GM19239 (cell line): ENCODE results near the gene SLC29A3.
A peak's percentile ranks its signal among the peaks of the same experiment; 100 is the strongest.
"Not testable (repeated sequence)": the region's sequence is repeated elsewhere in the genome, so short reads cannot be mapped to it uniquely, and the experiment has no call there.

Experiments used
- DNase-seq: peaks from one replicate; pipeline ENCODE4 v3.0.0; 2011; ENCODE audit warnings: low spot score; ENCODE audit not compliant: insufficient read length
- FAIRE-seq: peaks from 2 replicates; lab custom pipeline; 2011; peaks lifted over from hg19 to GRCh38; lab: Jason Lieb, UNC

The SLC29A3 gene

GRCh38 chr10:71283410-71283809, 35.6 kb upstream of the SLC29A3 start:
- FAIRE-seq (no peak), DNase-seq (no peak)

GRCh38 chr10:71283876-71284275, 35.2 kb upstream of the SLC29A3 start:
- FAIRE-seq: no peak
- no peak for DNase-seq

- FAIRE-seq (no peak), DNase-seq (no peak)
Measured at GRCh38 chr10:71284544-71285179, 34.4 kb upstream of the SLC29A3 start.

GRCh38 chr10:71285180-71285545, 33.9 kb upstream of the SLC29A3 start:
- DNase-seq (peak; percentile 71), FAIRE-seq (peak; percentile 87)

- FAIRE-seq (no peak), DNase-seq (no peak)
Measured at GRCh38 chr10:71285986-71286385, 33.1 kb upstream of the SLC29A3 start.

GRCh38 chr10:71286521-71287294, 32.4 kb upstream of the SLC29A3 start:
- DNase-seq (no peak), FAIRE-seq (no peak)

GRCh38 chr10:71287456-71287855, 31.6 kb upstream of the SLC29A3 start:
- DNase-seq (no peak), FAIRE-seq (no peak)

GRCh38 chr10:71288461-71288860, 30.6 kb upstream of the SLC29A3 start:
- DNase-seq: no peak
- no peak for FAIRE-seq

- no peak for FAIRE-seq
- DNase-seq: no peak
Measured at GRCh38 chr10:71289421-71290130, 29.5 kb upstream of the SLC29A3 start.

GRCh38 chr10:71290331-71290730, 28.7 kb upstream of the SLC29A3 start:
- DNase-seq (no peak), FAIRE-seq (no peak)

- DNase-seq: no peak
- FAIRE-seq: no peak
Measured at GRCh38 chr10:71290806-71291527, 28.1 kb upstream of the SLC29A3 start.

- no peak for DNase-seq
- no peak for FAIRE-seq
Measured at GRCh38 chr10:71291528-71291900, 27.5 kb upstream of the SLC29A3 start.

- DNase-seq (no peak), FAIRE-seq (no peak)
Measured at GRCh38 chr10:71292624-71293445, 26.2 kb upstream of the SLC29A3 start.

GRCh38 chr10:71293446-71294084, 25.5 kb upstream of the SLC29A3 start:
- DNase-seq: no peak
- no peak for FAIRE-seq

GRCh38 chr10:71294091-71294561, 24.9 kb upstream of the SLC29A3 start:
- FAIRE-seq (no peak), DNase-seq (no peak)

- DNase-seq (no peak), FAIRE-seq (no peak)
Measured at GRCh38 chr10:71294856-71295255, 24.2 kb upstream of the SLC29A3 start.

GRCh38 chr10:71295641-71296040, 23.4 kb upstream of the SLC29A3 start:
- no peak for FAIRE-seq
- no peak for DNase-seq

- no peak for FAIRE-seq
- DNase-seq: no peak
Measured at GRCh38 chr10:71296086-71296485, 23.0 kb upstream of the SLC29A3 start.

- DNase-seq, FAIRE-seq: not testable (repeated sequence)
Measured at GRCh38 chr10:71296811-71297210, 22.2 kb upstream of the SLC29A3 start.
